NCI-H146 treated with DMSO at 0.1 percent for 48 hours (cell line): ENCODE measurements around the gene GNS.
"Not testable (repeated sequence)": the region's sequence is repeated elsewhere in the genome, so short reads cannot be mapped to it uniquely, and the experiment has no call there.

Experiments
- DNase-seq: peaks from one replicate; lab custom pipeline; 2025; ENCODE audit not compliant: unreplicated experiment; lab: John Stamatoyannopoulos, UW

GNS gene

GRCh38 chr12:64780132-64780530 is 20.9 kb upstream of the GNS start:
- peak; percentile 34 for DNase-seq

- DNase-seq: no peak
These were observed 20.3 kb upstream of the GNS start for GRCh38 chr12:64779354-64779974.

GRCh38 chr12:64775147-64775736 is 16.0 kb upstream of the GNS start:
- DNase-seq: not testable (repeated sequence)

GRCh38 chr12:64773386-64773785 is 14.2 kb upstream of the GNS start:
- no peak for DNase-seq

GRCh38 chr12:64767495-64767894 is 8.3 kb upstream of the GNS start:
- no peak for DNase-seq

- DNase-seq: no peak
These were observed 1.8 kb upstream of the GNS start for GRCh38 chr12:64760808-64761573.

GRCh38 chr12:64757771-64758170 is 1.4 kb downstream of the GNS start:
- no peak for DNase-seq

GRCh38 chr12:64756376-64756775 is 2.8 kb downstream of the GNS start:
- DNase-seq: no peak

GRCh38 chr12:64753427-64753826 is 5.8 kb downstream of the GNS start:
- no peak for DNase-seq

- DNase-seq: no peak
These were observed 6.4 kb downstream of the GNS start for GRCh38 chr12:64752833-64753238.

- DNase-seq: no peak
These were observed 7.2 kb downstream of the GNS start for GRCh38 chr12:64752032-64752431.

- DNase-seq: no peak
These were observed 9.6 kb downstream of the GNS start for GRCh38 chr12:64749461-64750200.

- DNase-seq: no peak
These were observed 11.5 kb downstream of the GNS start for GRCh38 chr12:64747695-64748094.

- no peak for DNase-seq
These were observed 12.5 kb downstream of the GNS start for GRCh38 chr12:64746663-64747062.

GRCh38 chr12:64745980-64746379 is 13.2 kb downstream of the GNS start:
- DNase-seq: no peak

GRCh38 chr12:64745259-64745807 is 13.9 kb downstream of the GNS start:
- DNase-seq: no peak

- no peak for DNase-seq
These were observed 14.6 kb downstream of the GNS start for GRCh38 chr12:64744422-64745258.

- DNase-seq: no peak
These were observed 16.0 kb downstream of the GNS start for GRCh38 chr12:64743206-64743605.

GRCh38 chr12:64742416-64742815 is 16.8 kb downstream of the GNS start:
- DNase-seq: no peak

- DNase-seq: no peak
These were observed 18.6 kb downstream of the GNS start for GRCh38 chr12:64740646-64741045.
